GM18868 (cell line): ENCODE measurements around the gene RAB3B.
"Not testable (repeated sequence)": the region's sequence is repeated elsewhere in the genome, so short reads cannot be mapped to it uniquely, and the experiment has no call there.

Experiments
- ATAC-seq: cut with Tn5 transposase; IDR thresholded peaks from one replicate; pipeline ENCODE4 v1.9.1; 2021; ENCODE audit warnings: mild to moderate bottlenecking, moderate library complexity; ENCODE audit not compliant: unreplicated experiment

Gene RAB3B

GRCh38 chr1:51989582-51990477 lies 670 bp downstream of the RAB3B start:
- ATAC-seq = no peak

GRCh38 chr1:51988254-51988653 lies 2.2 kb downstream of the RAB3B start:
- no peak for ATAC-seq

DNA sequence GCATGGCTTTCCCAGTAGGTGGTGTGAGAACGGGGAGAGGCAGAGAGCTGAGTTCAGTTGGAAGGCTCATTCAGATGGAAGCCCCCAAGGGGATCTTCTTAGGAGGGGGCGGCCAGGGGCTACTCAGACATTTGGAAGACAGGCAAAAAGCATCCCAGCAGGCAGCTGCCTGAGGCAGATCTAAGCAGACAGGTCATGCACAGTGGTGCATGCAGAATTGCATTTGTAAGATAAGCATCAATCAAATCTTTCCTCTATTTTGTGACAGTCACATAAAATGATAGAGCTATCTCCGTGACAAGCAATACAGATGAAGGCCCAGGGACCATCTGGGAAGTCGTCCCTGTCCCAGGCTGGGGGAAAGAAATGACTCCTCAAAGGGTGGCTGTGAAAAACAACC lies 3.8 kb downstream of the RAB3B start:
- ATAC-seq = no peak

GRCh38 chr1:51982161-51982560 lies 8.3 kb downstream of the RAB3B start:
- ATAC-seq = no peak

- no peak for ATAC-seq
Measured at GRCh38 chr1:51981555-51981954, 8.9 kb downstream of the RAB3B start.

DNA sequence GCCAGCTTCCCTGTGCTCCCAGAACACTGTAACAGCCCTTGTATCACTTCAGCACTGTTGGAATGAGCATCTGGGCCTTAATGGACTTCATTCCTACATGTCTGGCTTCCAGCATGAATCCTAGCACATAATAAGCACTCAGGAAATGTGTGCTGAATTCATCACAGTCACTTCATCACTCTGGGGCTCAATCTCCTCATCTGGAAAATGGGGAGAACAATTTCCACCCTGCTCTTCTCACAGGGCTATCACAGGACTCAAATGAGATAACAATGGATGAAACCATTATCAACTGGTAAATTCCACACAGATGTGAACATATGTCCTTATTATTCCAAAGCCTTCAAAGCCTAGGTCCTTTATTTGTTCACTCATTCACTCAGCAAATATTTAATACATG lies 12.4 kb downstream of the RAB3B start:
- no peak for ATAC-seq

GRCh38 chr1:51976846-51977602 lies 13.5 kb downstream of the RAB3B start:
- no peak for ATAC-seq

DNA sequence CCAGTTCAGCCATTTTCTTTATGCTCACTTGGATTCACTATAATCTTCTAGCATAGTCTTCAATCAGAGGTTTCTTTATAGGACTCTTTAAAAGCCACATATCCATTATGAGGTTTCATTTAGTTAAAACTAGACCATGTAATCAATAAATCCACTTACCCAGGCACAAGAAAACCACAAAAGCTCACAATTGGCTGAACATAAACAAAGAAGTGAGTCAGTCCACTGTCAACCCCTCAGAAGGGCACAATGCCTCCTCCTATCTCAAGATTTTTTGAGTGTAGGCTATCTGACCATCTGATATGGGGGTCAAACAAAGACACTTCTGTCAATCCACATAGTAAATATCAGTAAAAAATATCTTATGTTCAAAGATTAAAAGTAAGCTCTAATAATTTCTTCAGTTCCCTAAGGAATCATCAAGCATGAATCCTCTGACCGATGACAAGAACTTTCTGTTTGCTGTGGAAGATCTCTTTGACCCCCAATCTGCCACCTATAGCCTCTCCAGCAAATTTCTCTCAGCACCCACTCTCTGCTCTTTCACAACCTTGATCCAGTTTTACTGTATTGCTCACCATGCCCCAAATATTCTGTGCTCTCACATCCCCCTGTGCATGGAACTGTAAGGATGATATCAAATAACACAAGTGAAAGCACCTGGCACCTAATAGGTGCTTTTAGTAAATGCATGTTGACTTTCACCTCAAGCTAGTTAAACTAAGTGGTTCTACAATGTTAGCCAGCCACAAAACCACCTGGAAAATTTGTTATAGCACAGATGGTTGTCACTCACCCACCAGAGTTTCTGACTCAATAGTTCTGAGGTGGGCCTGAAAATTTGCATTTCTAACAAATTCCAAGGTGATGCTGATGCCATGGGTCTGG lies 16.7 kb downstream of the RAB3B start:
- peak; percentile 68 for ATAC-seq

DNA sequence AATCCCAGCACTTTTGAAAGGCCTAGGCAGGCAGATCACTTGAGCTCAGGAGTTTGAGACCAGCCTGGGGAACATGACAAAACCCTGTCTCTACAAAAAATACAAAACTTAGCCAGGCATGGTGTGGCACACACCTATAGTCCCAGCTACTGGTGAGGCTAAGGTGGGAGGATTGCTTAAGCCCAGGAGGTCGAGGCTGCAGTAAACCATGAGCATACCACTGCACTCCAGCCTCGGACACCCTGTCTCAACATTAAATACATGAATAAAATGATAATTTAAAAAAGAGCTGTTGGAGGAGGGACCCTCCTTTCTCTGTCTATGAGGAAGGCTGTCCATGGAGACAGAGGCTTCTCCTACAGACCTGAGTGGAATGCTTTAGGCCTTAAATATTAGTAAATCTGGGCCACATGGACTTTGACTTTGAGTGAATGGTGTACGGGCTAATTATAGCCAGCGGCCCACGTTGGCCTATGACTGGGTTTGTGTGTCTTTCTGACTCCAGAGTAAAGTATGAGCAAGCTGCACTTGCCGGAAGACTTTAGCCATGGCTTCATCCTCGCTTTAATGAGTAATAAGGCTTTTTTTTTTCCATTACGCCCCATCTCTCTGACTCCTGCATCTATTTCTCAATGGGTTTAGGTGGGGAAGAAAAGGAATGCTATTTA lies 21.3 kb downstream of the RAB3B start:
- no peak for ATAC-seq

GRCh38 chr1:51968632-51969031 lies 21.9 kb downstream of the RAB3B start:
- no peak for ATAC-seq

- ATAC-seq = not testable (repeated sequence)
Measured at GRCh38 chr1:51967213-51967791, 23.2 kb downstream of the RAB3B start.

DNA sequence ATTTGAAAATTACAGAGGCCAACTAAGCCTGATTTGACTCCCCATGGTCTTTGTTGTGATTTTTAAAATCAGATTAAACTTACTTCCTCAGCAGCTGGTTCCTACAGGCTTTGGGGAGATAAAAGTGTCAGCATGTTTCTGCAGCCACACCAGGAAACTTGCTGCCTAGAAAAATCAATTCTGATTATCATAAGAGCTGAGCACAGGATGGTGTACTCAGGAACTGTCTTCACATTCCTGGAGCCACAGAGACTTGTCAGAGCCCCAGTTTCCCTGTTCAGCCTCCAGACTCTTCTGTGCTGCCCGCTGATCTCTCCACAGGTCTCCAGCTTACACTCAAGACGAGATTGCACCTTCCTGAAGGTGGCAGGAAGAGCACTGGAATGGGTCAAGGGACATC lies 23.9 kb downstream of the RAB3B start:
- ATAC-seq = no peak

- no peak for ATAC-seq
Measured at GRCh38 chr1:51964309-51964696, 26.2 kb downstream of the RAB3B start.

DNA sequence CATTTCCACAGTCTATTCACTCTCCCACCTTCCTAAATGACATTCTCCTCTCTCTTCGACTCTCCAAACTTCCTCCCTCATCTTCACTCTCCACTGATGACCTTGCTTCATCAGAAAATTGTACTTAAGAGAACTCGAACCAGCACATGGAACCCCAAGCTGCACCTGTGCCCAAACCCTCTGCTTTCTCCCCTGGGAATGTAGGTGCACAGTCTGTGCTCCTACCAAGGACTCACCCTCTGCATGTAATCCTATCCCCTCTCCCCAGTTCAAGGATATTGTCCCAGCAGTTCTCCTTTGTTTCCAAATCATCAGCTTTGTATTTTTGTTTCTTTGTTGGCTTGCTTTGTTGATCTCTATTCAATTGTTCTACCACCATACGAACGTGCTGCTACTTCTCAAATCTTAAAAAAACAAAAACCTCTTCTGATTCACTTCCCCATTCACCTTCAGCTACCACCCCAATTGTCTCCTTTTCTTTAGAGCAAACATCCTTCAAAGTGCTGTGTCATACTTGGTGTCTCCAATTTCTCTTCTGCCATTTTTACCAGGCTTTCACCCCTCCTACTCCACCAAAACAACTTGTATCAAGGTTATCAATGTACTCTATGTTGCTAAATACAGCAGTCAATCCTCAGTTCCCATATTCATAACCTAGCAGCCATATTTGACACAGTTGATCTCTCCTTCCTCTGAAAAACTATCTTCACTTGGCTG lies 26.8 kb downstream of the RAB3B start:
- no peak for ATAC-seq

- no peak for ATAC-seq
Measured at GRCh38 chr1:51962486-51963356, 27.8 kb downstream of the RAB3B start.

DNA sequence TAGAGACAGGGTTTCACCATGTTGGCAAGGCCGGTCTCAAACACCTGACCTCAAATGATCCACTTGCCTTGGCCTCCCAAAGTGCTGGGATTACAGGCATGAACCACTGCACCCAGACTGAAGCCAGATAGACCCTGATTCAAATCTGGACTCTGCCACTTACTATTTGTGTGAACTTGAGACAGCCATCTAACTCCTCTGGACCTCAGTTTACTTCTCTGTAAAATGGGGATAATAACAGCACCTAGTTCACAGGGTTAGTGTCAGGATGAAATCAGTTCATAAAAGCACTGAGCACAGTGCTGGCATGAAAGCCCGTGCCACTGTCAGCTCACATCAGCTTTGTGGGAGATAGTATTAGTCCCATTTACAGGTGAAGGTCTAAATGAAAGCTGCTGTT lies 28.5 kb downstream of the RAB3B start:
- ATAC-seq = no peak

- no peak for ATAC-seq
Measured at GRCh38 chr1:51961231-51961630, 29.3 kb downstream of the RAB3B start.

DNA sequence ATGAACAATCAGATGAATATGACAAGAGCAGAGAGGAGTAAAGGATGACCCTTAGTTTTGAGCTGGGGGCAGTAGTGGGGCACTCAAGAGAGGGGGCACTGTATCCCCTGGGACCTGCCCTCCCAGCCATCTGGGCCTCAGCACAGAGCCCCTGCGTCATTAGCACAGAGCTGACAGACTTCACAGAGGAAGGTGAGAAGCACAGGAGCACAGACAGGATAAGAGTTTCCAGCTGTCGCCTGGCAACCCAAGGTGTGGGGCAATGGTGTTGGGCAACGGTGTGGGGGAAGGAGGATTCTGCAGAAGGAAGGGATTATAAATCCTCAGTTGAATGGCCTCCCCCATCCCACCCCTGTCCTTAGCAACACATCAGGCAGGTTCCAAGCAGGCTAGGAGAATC lies 30.2 kb downstream of the RAB3B start:
- no peak for ATAC-seq

DNA sequence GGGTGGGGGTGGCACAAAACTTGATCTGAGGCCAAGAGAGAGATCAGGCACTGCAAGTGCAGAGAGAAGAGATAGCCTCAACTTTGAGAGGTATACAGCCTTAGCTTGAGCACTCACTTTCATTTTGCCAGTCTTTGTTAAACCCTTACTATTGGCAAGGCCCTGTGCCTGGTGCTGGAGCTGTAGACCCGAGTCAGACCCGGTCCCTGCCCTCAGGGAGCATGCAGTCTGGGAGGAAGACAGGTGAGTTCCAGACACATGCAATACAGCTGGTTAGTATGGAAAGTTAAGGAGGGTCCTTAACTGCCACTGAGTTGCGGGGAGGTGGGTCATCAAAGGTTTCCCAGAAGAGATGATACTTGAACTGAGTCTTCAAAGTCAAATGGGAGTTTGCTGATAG lies 31.7 kb downstream of the RAB3B start:
- no peak for ATAC-seq
